A673 (cell line): Measurements from ENCODE around the gene DUSP1. TPM values are rescaled to one million over a fixed set of nuclear protein-coding genes. Genes with fewer than 3 reads are reported as not detected.

Experiments used
- BruUV-seq: library from RNA; stranded (reverse); fragments of 400-500 nt; replicated peaks from 2 replicates; lab custom pipeline; 2021; lab: Mats Ljungman, UMichigan
- CTCF ChIA-PET: fragments of 300-600 bp; sonication (Branson Sonifier 250); formaldehyde crosslinking; loops from one replicate; lab custom pipeline; 2022; ENCODE audit warnings: antibody characterized with exemption; lab: Charles Lee
- POLR2A ChIA-PET: fragments of 300-600 bp; sonication (Branson Sonifier 250); formaldehyde crosslinking; loops from one replicate; lab custom pipeline; 2022; ENCODE audit warnings: antibody characterized with exemption; ENCODE audit not compliant: low non-redundant PET; lab: Charles Lee
- DNase-seq: peaks from one replicate; pipeline ENCODE4 v3.0.0-alpha.2; 2015; ENCODE audit warnings: low spot score
- H3K27ac ChIP-seq: fragments of 200-600 bp; sonication (generic); 2 replicates; pipeline ENCODE4 v1.5.1; 2016; ENCODE audit warnings: mixed run types, low read depth, mild to moderate bottlenecking, mixed read lengths, antibody characterized with exemption, low read length; ENCODE audit not compliant: poor library complexity, severe bottlenecking
- H3K27me3 ChIP-seq: fragments of 200-600 bp; sonication (generic); replicated peaks from 2 replicates; pipeline ENCODE4 v1.6.1; 2017; ENCODE audit warnings: mixed run types, low read depth, mild to moderate bottlenecking, mixed read lengths, antibody characterized with exemption, low read length; ENCODE audit not compliant: insufficient read depth, poor library complexity
- H3K36me3 ChIP-seq: fragments of 200-600 bp; sonication (generic); 2 replicates; pipeline ENCODE4 v1.6.1; 2016; ENCODE audit warnings: mixed run types, mild to moderate bottlenecking, mixed read lengths, antibody characterized with exemption, low read length; ENCODE audit not compliant: insufficient read depth, poor library complexity, severe bottlenecking
- H3K4me1 ChIP-seq: fragments of 200-600 bp; sonication (generic); 2 replicates; pipeline ENCODE4 v1.6.1; 2017; ENCODE audit warnings: mixed run types, mild to moderate bottlenecking, mixed read lengths, antibody characterized with exemption, low read length; ENCODE audit not compliant: insufficient read depth, poor library complexity, severe bottlenecking
- H3K4me3 ChIP-seq: fragments of 200-600 bp; sonication (generic); 2 replicates; pipeline ENCODE4 v1.5.1; 2016; ENCODE audit warnings: low read depth, mixed run types, mild to moderate bottlenecking, mixed read lengths, low read length; ENCODE audit not compliant: poor library complexity, severe bottlenecking
- H3K9me3 ChIP-seq: fragments of 200-600 bp; sonication (generic); 2 replicates; pipeline ENCODE4 v1.6.1; 2016; ENCODE audit warnings: mixed run types, low read depth, mild to moderate bottlenecking, mixed read lengths, antibody characterized with exemption, low read length; ENCODE audit not compliant: poor library complexity, severe bottlenecking
- CTCF ChIP-seq: fragments of 300-800, 200-600 bp; sonication (generic); conservative IDR thresholded peaks from 2 replicates; pipeline ENCODE4 v1.5.1; 2017; ENCODE audit warnings: low read depth, mild to moderate bottlenecking, antibody characterized with exemption, low read length, moderate library complexity, mixed read lengths
- EZH2 ChIP-seq: fragments of 200-600 bp; sonication (generic); IDR thresholded peaks from 2 replicates; pipeline ENCODE4 v1.6.1; 2017; ENCODE audit warnings: borderline replicate concordance, low read depth, mild to moderate bottlenecking, mixed read lengths, antibody characterized with exemption, low read length; ENCODE audit not compliant: poor library complexity, severe bottlenecking
- intact Hi-C: fragments of 100-400 bp; cut with micrococcal nuclease; formaldehyde crosslinking; loops from one replicate; pipeline ENCODE4 v1.10.0; 2022; ENCODE audit not compliant: unreplicated experiment
- total RNA-seq: library from RNA; stranded (reverse); gene quantifications from 2 replicates; pipeline ENCODE4 v1.2.3, GENCODE V29; 2021

The DUSP1 gene
- total RNA-seq, 1 experiment from 2014 or later, result 13.1 TPM

- no TSS peak for BruUV-seq
- Histone ChIP-seq H3K9me3 (no peaks in the 10 kb centered on the region), H3K4me3 (no peak overlapping the region), H3K27ac (no peak overlapping the region), H3K27me3 (no peaks in the 10 kb centered on the region), H3K4me1 (peaks cover 7% of the 10 kb centered on the region), H3K36me3 (no peaks in the 10 kb centered on the region)
- CTCF ChIA-PET, result no interaction called here
- POLR2A ChIA-PET, result no interaction called here
- TF ChIP-seq CTCF (no peak), EZH2 (no peak)
- no peak for DNase-seq
- intact Hi-C loops, result no loop called here
Measured at GRCh38 chr5:172753101-172753500, 17.9 kb downstream of the DUSP1 start.

- ChIA-PET POLR2A (no interaction called here), CTCF (no interaction called here)
- Histone ChIP-seq H3K27me3 (no peaks in the 10 kb centered on the region), H3K4me1 (no peaks in the 10 kb centered on the region), H3K27ac (no peak overlapping the region), H3K4me3 (no peak overlapping the region), H3K36me3 (no peaks in the 10 kb centered on the region), H3K9me3 (no peaks in the 10 kb centered on the region)
- no TSS peak for BruUV-seq
- intact Hi-C loops, result no loop called here
- TF ChIP-seq EZH2, result no peak
- DNase-seq, result no peak
Measured at GRCh38 chr5:172751761-172752510, 19.1 kb downstream of the DUSP1 start.

- intact Hi-C loops, result no loop called here
- Histone ChIP-seq H3K9me3 (no peaks in the 10 kb centered on the region), H3K27me3 (no peaks in the 10 kb centered on the region), H3K36me3 (no peaks in the 10 kb centered on the region), H3K27ac (no peak overlapping the region), H3K4me1 (no peaks in the 10 kb centered on the region), H3K4me3 (no peak overlapping the region)
- BruUV-seq, result no TSS peak
- DNase-seq, result no peak
- TF ChIP-seq CTCF (no peak), EZH2 (no peak)
- ChIA-PET CTCF (no interaction called here), POLR2A (no interaction called here)
Measured at GRCh38 chr5:172749881-172750633, 20.9 kb downstream of the DUSP1 start.
